ENCODE measurements around the gene GRAMD1B.

- TF ChIP-seq CTCF (IDR thresholded peaks at IDR 0.05) (no peak), POLR2A (IDR thresholded peaks at IDR 0.05) (no peak)
These were observed 96.1 kb downstream of the GRAMD1B start for GRCh38 chr11:123526027-123526805.

Data from esophagus squamous epithelium (tissue), 4 donors.